DND-41 (cell line): ENCODE measurements around the gene RNASE3.
A peak's percentile ranks its signal among the peaks of the same experiment; 100 is the strongest.

ENCODE experiments used
- CTCF ChIP-seq: IDR thresholded peaks from 2 replicates; pipeline ENCODE4 v1.5.1; 2012; ENCODE audit warnings: borderline replicate concordance, low read length, moderate library complexity, mild to moderate bottlenecking; ENCODE audit not compliant: poor library complexity, severe bottlenecking; ENCODE audit errors: extremely low read depth
- EZH2 ChIP-seq: IDR thresholded peaks from 3 replicates; pipeline ENCODE4 v1.6.1; 2012; ENCODE audit warnings: borderline replicate concordance, low read depth, mild to moderate bottlenecking, moderate library complexity, low read length, inconsistent platforms; ENCODE audit not compliant: severe bottlenecking

GRCh38 chr14:20934148-20934762, 43.1 kb downstream of the RNASE3 start:
- TF ChIP-seq CTCF: peak; percentile 30
- TF ChIP-seq EZH2: no peak
